ENCODE data around the gene TMEM130. TPM values are rescaled to one million over a fixed set of nuclear protein-coding genes. Genes with fewer than 3 reads are reported as not detected.
"Not testable (repeated sequence)": the region's sequence is repeated elsewhere in the genome, so short reads cannot be mapped to it uniquely, and the experiment has no call there.

Gene TMEM130
- total RNA-seq, 1 experiment from 2014 or later, result 0.37 TPM

GRCh38 chr7:98877692-98878364 lies 8.0 kb upstream of the TMEM130 start:
- DNase-seq (ENCODE audit: low read depth), result no peak

DNA sequence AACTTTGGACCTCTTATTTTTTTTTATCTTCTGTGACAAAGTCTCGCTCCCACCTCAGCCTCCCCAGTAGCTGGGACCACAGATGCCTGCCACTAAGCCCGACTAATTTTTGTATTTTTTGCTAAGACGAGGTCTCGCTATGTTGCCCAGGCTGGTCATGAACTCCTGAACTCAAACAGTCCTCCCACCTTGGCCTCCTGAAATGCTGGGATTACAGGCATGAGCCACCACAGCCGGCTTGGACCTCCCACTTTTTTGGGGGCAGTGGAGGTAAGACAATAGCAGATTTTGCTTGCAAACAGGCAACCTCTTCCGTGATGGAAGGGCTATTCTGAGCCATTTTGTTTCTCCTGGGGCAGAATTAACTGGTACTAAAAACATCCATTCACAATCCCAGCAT lies 7.3 kb upstream of the TMEM130 start:
- DNase-seq (ENCODE audit: low read depth), result no peak

DNA sequence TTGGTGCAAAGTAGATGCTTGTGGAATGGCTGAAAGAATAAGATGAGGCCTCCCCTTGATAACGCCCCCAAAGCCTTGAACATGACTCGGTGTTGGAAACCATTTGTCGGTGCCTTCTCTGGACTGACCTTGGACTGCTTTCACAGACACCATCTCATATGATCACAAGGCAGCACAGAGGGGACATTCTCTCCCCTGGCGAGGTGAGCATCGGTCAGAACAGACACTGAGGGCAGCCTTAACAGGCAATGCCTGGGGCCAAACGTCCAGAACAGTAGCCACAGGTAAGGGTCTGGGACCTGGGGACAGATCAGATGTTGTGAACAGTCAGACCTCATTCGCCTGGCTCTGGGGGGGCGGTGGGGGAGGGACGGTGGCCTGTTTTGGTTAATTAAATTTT lies 5.7 kb upstream of the TMEM130 start:
- DNase-seq (ENCODE audit: low read depth), result no peak

GRCh38 chr7:98874942-98875341 lies 5.1 kb upstream of the TMEM130 start:
- DNase-seq (ENCODE audit: low read depth), result no peak

DNA sequence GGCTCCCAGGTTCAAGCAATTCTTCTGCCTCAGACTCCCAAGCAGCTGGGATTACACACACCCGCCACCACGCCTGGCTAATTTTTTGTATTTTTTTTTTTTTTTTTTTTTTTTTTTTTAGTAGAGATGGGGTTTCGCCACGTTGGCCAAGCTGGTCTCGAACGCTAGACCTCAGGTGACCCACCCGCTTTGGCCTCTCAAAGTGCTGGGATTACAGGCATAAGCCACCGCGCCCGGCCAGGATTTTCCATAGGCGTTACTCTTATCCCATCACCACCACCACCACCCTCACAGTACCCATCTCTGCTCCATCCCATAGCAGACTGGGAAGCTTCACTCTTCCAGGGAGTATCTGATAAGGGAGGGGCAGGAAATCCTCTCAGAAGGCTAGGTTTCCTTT lies 3.8 kb upstream of the TMEM130 start:
- not testable (repeated sequence) for DNase-seq (ENCODE audit: low read depth)

DNA sequence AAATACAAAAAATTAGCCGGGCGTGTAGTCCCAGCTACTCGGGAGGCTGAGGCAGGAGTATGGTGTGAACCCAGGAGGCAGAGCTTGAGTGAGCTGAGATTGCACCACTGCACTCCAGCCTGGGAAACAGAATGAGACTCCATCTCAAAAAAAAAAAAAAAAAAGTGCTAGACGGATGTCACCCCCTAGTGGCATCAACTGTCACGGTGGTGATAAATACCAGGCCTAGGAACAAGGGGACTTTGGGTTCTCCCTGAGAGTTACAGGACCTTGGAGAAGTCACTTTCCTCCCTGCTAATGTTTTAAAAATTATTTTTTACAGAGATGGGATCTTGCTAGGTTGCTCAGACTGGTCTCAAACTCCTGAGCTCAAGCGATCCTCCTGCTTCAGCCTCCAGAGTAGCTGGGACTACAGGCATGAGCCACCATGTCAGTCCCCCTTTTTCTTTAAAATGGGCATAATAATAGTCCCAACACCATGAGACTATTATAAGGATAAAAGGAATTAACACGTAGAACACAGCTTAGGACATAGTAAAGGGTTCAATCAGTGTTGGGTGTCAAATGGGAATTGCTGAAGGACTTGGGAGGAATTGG lies 2.6 kb upstream of the TMEM130 start:
- DNase-seq (ENCODE audit: low read depth), result peak; percentile 51

DNA sequence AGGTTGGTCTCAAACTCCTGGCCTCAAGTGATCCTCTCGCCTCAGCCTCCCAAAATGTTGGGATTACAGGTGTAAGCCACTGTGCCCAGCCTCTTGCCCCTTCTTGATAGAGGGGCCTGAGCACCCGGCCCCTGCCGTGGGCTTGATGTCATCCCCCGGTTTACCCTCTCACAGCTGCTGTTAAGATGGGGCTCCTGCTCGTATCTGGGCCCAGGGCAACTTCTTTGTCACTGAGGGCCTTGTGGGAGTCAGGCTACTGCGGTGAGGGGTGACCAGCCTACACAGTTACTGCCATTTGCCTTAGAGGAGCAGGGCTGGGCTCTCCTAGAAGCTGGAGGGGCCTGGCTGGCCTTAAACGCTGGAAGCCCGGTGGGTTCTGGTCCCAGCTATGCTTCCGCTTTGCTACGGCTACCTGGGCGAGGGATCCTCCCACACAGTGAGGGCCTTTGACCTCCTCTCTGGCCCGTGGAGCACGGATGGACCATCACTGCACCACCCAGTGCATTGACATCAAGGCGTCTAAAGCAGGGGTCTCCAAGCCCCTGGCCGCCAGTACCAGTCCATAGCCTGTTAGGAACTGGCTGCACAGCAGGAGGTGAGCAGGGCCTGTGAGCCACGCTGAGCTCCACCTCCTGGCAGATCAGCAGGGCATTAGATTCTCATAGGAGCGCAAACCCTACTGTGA lies 1.1 kb upstream of the TMEM130 start:
- no peak for DNase-seq (ENCODE audit: low read depth)

- peak; percentile 70 for DNase-seq (ENCODE audit: low read depth)
These were observed 372 bp upstream of the TMEM130 start for GRCh38 chr7:98870121-98870651.

DNA sequence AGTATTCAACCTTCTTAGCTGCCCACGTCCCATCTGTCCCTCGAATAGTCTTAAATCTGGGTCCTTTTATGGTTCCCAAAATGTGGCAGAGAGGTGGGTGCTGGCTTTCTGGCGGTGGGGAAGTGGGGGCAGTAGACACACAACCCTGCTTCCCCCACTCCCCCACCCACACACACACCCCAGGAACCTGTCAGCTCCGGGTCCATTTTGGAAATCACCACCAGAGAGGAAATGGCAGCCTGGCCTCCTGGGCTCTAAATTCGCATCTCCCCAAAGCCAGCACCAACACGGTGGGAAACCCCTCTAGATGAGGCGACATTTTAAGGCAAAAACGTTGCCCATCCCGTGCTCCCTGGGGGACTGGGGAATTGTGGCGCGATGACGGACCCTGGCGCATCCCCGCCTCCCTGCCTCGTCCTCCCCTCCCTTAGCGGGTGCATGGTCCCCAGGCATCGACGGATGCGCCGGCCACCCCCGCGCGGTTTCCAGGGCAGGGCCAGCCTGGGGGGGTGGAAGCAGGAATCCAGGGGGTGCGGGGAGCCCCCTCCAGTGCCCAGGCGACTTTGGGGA lies 702 bp downstream of the TMEM130 start:
- no peak for DNase-seq (ENCODE audit: low read depth)

- DNase-seq (ENCODE audit: low read depth), result no peak
These were observed 1.4 kb downstream of the TMEM130 start for GRCh38 chr7:98868450-98868849.

- DNase-seq (ENCODE audit: low read depth), result no peak
These were observed 3.0 kb downstream of the TMEM130 start for GRCh38 chr7:98866765-98867164.

GRCh38 chr7:98866351-98866750 lies 3.5 kb downstream of the TMEM130 start:
- DNase-seq (ENCODE audit: low read depth), result no peak

DNA sequence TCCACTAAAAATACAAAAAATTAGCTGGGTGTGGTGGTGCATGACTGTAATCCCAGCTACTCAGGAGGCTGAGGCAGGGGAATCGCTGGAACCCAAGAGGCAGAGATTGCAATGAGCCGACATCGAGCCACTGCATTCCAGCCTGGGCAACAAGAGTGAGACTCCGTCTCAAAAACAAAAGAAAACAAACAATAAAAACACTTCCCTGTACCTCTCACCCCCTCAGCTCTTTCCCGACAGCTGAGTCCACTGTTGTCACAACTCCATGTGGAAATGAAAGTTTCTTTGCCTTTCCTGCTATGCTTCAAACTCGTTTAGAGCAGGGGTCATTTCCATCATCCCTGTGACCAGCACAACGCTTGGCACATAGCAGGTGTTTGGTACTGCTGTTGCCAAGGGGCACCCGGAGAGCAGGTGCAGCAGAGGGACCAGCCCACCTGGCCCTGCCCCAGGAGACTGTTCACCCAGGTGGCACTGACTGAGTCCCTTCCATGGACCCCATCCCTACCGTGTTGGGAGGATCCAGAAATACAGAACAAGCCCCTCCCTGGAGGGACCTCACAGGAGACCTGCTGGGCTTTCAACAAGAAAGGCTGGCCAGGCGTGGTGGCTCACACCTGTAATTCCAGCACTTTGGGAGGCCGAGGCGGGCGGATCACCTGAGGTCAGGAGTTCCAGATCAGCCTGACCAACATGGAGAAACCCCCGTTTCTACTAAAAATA lies 4.9 kb downstream of the TMEM130 start:
- peak; percentile 44 for DNase-seq (ENCODE audit: low read depth)

- no peak for DNase-seq (ENCODE audit: low read depth)
These were observed 6.2 kb downstream of the TMEM130 start for GRCh38 chr7:98863601-98864000.

GRCh38 chr7:98862716-98863420 lies 6.9 kb downstream of the TMEM130 start:
- DNase-seq (ENCODE audit: low read depth), result no peak

- DNase-seq (ENCODE audit: low read depth), result no peak
These were observed 7.6 kb downstream of the TMEM130 start for GRCh38 chr7:98862203-98862602.

DNA sequence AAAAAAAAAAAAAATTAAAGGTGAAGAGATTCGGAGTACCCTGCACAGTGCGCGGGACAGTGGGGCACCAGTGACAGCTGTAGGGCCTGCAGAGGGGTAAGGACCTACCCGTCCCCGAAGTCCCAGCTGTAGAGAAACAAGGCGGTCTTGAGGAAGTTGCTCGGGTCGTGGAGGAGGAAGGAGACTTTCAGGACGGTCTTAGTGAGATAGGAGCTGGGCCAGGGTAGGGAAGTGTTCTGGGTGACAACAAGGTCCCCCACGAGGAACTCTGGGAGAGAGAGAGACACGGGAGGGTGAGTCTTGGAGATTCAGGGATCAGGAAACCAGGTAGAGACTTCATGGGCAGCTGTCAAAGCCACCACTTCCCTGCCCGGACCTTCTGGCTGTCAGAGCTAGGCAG lies 9.7 kb downstream of the TMEM130 start:
- DNase-seq (ENCODE audit: low read depth), result no peak

DNA sequence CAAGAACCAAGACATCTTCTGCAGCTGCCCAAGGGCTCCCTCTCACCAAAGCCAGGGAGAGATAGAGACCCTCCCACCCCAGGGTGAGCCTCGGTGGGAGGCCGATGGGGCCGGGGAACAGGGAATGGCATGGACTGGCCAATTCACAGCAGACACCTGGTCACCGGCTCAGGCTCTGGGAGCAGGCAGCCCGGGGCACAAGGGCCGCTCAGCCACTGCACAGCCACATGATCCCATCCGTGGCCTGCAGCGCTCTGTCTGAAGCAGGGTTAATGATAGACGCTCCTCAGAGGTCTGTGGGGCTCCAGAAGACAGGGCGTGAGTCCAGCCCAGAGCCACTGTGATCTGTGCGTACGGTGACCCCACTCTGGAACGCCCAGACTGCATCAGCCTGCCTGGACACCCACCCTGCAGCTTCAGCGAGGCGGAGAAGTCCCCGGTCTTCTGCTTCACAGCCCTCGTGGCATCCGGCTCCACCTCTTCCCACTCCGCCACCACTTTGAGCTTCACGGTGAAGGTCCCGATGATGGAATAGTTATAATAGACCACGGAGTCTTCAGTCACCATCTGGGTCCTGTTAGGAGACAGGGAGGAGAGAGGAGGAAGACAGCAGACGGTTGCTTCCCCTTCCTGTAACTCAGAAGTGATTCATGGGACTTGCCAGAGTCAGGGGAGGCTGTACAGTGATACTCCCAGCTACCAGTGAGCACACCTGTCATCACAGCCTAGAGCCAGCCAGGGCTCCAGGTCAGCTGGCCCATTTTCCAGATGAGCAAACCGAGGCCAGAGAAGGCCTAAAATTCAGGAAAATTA lies 14.0 kb downstream of the TMEM130 start:
- no peak for DNase-seq (ENCODE audit: low read depth)

GRCh38 chr7:98852826-98853225 lies 17.0 kb downstream of the TMEM130 start:
- DNase-seq (ENCODE audit: low read depth), result peak; percentile 26

- no peak for DNase-seq (ENCODE audit: low read depth)
These were observed 20.9 kb downstream of the TMEM130 start for GRCh38 chr7:98848918-98849317.
